ENCODE measurements around the gene CAMK2N2.

The CAMK2N2 gene
- long read RNA-seq = 0 reads

GRCh38 chr3:184261270-184261853 is at the start of gene CAMK2N2:
Gene CAMK2N2 (minus strand): TSS chr3:184261553. CDS start chr3:184261285, 268 bp downstream.
- no peak within 1 kb of the TSS for H3K27ac ChIP-seq (replicated peaks)
- peak within 1 kb of the TSS; percentile 50 for H3K4me3 ChIP-seq (replicated peaks; ENCODE audit: insufficient read depth, low read length)
- peaks cover 23% of the 10 kb centered on the region for H3K27me3 ChIP-seq (ENCODE audit: insufficient read depth, poor library complexity, severe bottlenecking)
- DNase-seq (ENCODE audit: low read depth in 1 of 2, low spot score in 1 of 2) = peak in 1 of 2 experiments; percentile 21
- TF ChIP-seq POLR2AphosphoS5 (IDR thresholded peaks at IDR 0.05; ENCODE audit: low read depth) (no peak), SPI1 (IDR thresholded peaks at IDR 0.05; ENCODE audit: borderline replicate concordance, low read depth) (no peak), CTCF (IDR thresholded peaks at IDR 0.05; ENCODE audit: insufficient read depth, low read length) (no peak), GABPA (IDR thresholded peaks at IDR 0.05; ENCODE audit: low read depth) (no peak)
- TF ChIP-seq, protein P1, sequence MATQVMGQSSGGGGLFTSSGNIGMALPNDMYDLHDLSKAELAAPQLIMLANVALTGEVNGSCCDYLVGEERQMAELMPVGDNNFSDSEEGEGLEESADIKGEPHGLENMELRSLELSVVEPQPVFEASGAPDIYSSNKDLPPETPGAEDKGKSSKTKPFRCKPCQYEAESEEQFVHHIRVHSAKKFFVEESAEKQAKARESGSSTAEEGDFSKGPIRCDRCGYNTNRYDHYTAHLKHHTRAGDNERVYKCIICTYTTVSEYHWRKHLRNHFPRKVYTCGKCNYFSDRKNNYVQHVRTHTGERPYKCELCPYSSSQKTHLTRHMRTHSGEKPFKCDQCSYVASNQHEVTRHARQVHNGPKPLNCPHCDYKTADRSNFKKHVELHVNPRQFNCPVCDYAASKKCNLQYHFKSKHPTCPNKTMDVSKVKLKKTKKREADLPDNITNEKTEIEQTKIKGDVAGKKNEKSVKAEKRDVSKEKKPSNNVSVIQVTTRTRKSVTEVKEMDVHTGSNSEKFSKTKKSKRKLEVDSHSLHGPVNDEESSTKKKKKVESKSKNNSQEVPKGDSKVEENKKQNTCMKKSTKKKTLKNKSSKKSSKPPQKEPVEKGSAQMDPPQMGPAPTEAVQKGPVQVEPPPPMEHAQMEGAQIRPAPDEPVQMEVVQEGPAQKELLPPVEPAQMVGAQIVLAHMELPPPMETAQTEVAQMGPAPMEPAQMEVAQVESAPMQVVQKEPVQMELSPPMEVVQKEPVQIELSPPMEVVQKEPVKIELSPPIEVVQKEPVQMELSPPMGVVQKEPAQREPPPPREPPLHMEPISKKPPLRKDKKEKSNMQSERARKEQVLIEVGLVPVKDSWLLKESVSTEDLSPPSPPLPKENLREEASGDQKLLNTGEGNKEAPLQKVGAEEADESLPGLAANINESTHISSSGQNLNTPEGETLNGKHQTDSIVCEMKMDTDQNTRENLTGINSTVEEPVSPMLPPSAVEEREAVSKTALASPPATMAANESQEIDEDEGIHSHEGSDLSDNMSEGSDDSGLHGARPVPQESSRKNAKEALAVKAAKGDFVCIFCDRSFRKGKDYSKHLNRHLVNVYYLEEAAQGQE (IDR thresholded peaks at IDR 0.05; ENCODE audit: insufficient replicate concordance, low read depth) = no peak

- Histone ChIP-seq H3K27me3 (ENCODE audit: insufficient read depth, poor library complexity, severe bottlenecking) (no peaks in the 10 kb centered on the region), H3K27ac (replicated peaks) (no peak overlapping the region), H3K4me3 (replicated peaks; ENCODE audit: insufficient read depth, low read length) (no peak overlapping the region)
- DNase-seq (ENCODE audit: low read depth in 1 of 2, low spot score in 1 of 2) = no peak
- no peak for TF ChIP-seq SPI1 (IDR thresholded peaks at IDR 0.05; ENCODE audit: borderline replicate concordance, low read depth)
- no peak for TF ChIP-seq CTCF (IDR thresholded peaks at IDR 0.05; ENCODE audit: insufficient read depth, low read length)
- TF ChIP-seq GABPA (IDR thresholded peaks at IDR 0.05; ENCODE audit: low read depth) = no peak
- TF ChIP-seq POLR2AphosphoS5 (IDR thresholded peaks at IDR 0.05; ENCODE audit: low read depth) = no peak
- TF ChIP-seq, protein P1 (IDR thresholded peaks at IDR 0.05; ENCODE audit: insufficient replicate concordance, low read depth) = no peak
These were observed 47.4 kb upstream of the CAMK2N2 start for GRCh38 chr3:184308744-184309143.

DNA sequence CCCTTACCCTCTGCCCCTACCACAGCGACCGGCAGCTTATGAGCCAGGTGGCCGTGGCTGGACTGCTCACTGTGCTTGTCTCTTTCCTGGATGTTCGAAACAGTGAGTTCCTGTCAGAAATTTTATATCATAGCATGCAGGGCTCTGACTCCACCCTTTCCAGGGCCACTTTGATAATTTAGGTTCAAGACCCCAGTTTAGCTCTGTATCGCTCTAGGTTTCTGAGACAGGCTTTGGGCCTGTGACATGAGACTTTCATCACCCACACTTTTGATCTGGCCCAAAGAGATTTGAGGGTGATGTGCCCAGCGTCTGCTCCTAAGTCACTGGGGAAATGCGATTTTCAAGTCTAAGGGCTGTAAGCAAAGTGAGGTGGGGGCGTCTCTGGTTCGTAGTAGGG is 46.6 kb upstream of the CAMK2N2 start:
- no peak for TF ChIP-seq SPI1 (IDR thresholded peaks at IDR 0.05; ENCODE audit: borderline replicate concordance, low read depth)
- TF ChIP-seq GABPA (IDR thresholded peaks at IDR 0.05; ENCODE audit: low read depth) = no peak
- no peak for TF ChIP-seq POLR2AphosphoS5 (IDR thresholded peaks at IDR 0.05; ENCODE audit: low read depth)
- TF ChIP-seq, protein P1 (IDR thresholded peaks at IDR 0.05; ENCODE audit: insufficient replicate concordance, low read depth) = no peak
- TF ChIP-seq CTCF (IDR thresholded peaks at IDR 0.05; ENCODE audit: insufficient read depth, low read length) = no peak
- Histone ChIP-seq H3K27ac (replicated peaks) (no peak overlapping the region), H3K27me3 (ENCODE audit: insufficient read depth, poor library complexity, severe bottlenecking) (no peaks in the 10 kb centered on the region), H3K4me3 (replicated peaks; ENCODE audit: insufficient read depth, low read length) (no peak overlapping the region)
- DNase-seq (ENCODE audit: low read depth in 1 of 2, low spot score in 1 of 2) = no peak

Measured in HL-60 (cell line).